Skeletal muscle satellite cell (primary cell): ENCODE results near the gene GAP43.
A peak's percentile ranks its signal among the peaks of the same experiment; 100 is the strongest.
"Not testable (repeated sequence)": the region's sequence is repeated elsewhere in the genome, so short reads cannot be mapped to it uniquely, and the experiment has no call there.

ENCODE experiments used
- H3K27me3 ChIP-seq: 2 replicates; pipeline ENCODE4 v1.7.0; 2013; ENCODE audit warnings: low read length; ENCODE audit not compliant: control insufficient read depth, insufficient read depth
- H3K36me3 ChIP-seq: 2 replicates; pipeline ENCODE4 v1.7.0; 2013; ENCODE audit warnings: mild to moderate bottlenecking, control low read depth, low read length; ENCODE audit not compliant: insufficient read depth
- H3K4me1 ChIP-seq: 2 replicates; pipeline ENCODE4 v1.7.0; 2013; ENCODE audit warnings: low read length; ENCODE audit not compliant: control insufficient read depth, insufficient read depth
- H3K4me2 ChIP-seq: 2 replicates; pipeline ENCODE4 v1.7.0; 2013; ENCODE audit warnings: mild to moderate bottlenecking, low read length
- H3K4me3 ChIP-seq: 2 replicates; pipeline ENCODE4 v1.7.0; 2013; ENCODE audit warnings: low read length
- H3K9ac ChIP-seq: 2 replicates; pipeline ENCODE4 v1.7.0; 2013; ENCODE audit warnings: mild to moderate bottlenecking, low read depth, low read length, moderate library complexity
- H3K9me3 ChIP-seq: replicated peaks from 2 replicates; pipeline ENCODE4 v1.7.0; 2013; ENCODE audit warnings: mild to moderate bottlenecking, control low read depth, low read length

GAP43 gene

GRCh38 chr3:115736341-115736740, 113.0 kb downstream of the GAP43 start:
- not testable (repeated sequence) for H3K9me3 ChIP-seq, H3K4me1 ChIP-seq, H3K9ac ChIP-seq, H3K4me2 ChIP-seq, H3K4me3 ChIP-seq, H3K36me3 ChIP-seq, H3K27me3 ChIP-seq

GRCh38 chr3:115741650-115742049, 118.3 kb downstream of the GAP43 start:
- Histone ChIP-seq H3K4me1 (no peaks in the 10 kb centered on the region), H3K9ac (no peak overlapping the region), H3K9me3 (peaks cover 4% of the 10 kb centered on the region), H3K27me3 (no peaks in the 10 kb centered on the region), H3K4me2 (no peak overlapping the region), H3K36me3 (no peaks in the 10 kb centered on the region), H3K4me3 (no peak overlapping the region)

- H3K9me3 ChIP-seq, H3K4me2 ChIP-seq, H3K9ac ChIP-seq, H3K4me3 ChIP-seq, H3K36me3 ChIP-seq, H3K27me3 ChIP-seq, H3K4me1 ChIP-seq: not testable (repeated sequence)
These were observed 121.2 kb downstream of the GAP43 start for GRCh38 chr3:115744516-115744915.

DNA sequence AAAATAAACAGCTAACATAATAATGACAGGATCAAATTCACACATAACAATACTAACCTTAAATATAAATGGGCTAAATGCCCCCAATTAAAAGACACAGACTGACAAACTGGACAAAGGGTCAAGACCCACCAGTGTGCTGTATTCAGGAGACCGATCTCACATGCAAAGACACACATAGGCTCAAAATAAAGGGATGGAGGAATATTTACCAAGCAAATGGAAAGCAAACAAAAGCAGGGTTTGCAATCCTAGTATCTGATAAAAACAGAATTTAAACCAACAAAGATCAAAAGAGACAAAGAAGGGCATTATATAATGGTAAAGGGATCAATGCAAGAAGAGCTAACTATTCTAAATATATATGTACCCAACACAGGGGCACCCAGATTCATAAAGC, 129.7 kb downstream of the GAP43 start:
- not testable (repeated sequence) for H3K4me1 ChIP-seq, H3K4me3 ChIP-seq, H3K27me3 ChIP-seq, H3K36me3 ChIP-seq, H3K4me2 ChIP-seq, H3K9ac ChIP-seq, H3K9me3 ChIP-seq

GRCh38 chr3:115758076-115758763, 134.9 kb downstream of the GAP43 start:
- Histone ChIP-seq H3K9me3 (no peaks in the 10 kb centered on the region), H3K36me3 (no peaks in the 10 kb centered on the region), H3K4me2 (no peak overlapping the region), H3K4me1 (no peaks in the 10 kb centered on the region), H3K9ac (no peak overlapping the region), H3K27me3 (peaks cover 5% of the 10 kb centered on the region), H3K4me3 (no peak overlapping the region)

GRCh38 chr3:115760716-115761115, 137.4 kb downstream of the GAP43 start:
- no peaks in the 10 kb centered on the region for H3K4me1 ChIP-seq

GRCh38 chr3:115761927-115762305, 138.6 kb downstream of the GAP43 start:
- peaks cover 6% of the 10 kb centered on the region for H3K4me1 ChIP-seq
- H3K9ac ChIP-seq = no peak overlapping the region
- H3K27me3 ChIP-seq = peaks cover 5% of the 10 kb centered on the region

More at GRCh38 chr3:115760716-115761115, 137.4 kb downstream of the GAP43 start:
- H3K4me3 ChIP-seq = no peak overlapping the region
- H3K4me2 ChIP-seq = no peak overlapping the region
- H3K9me3 ChIP-seq = no peaks in the 10 kb centered on the region
- no peaks in the 10 kb centered on the region for H3K36me3 ChIP-seq
- H3K27me3 ChIP-seq = peaks cover 5% of the 10 kb centered on the region
- no peak overlapping the region for H3K9ac ChIP-seq

DNA sequence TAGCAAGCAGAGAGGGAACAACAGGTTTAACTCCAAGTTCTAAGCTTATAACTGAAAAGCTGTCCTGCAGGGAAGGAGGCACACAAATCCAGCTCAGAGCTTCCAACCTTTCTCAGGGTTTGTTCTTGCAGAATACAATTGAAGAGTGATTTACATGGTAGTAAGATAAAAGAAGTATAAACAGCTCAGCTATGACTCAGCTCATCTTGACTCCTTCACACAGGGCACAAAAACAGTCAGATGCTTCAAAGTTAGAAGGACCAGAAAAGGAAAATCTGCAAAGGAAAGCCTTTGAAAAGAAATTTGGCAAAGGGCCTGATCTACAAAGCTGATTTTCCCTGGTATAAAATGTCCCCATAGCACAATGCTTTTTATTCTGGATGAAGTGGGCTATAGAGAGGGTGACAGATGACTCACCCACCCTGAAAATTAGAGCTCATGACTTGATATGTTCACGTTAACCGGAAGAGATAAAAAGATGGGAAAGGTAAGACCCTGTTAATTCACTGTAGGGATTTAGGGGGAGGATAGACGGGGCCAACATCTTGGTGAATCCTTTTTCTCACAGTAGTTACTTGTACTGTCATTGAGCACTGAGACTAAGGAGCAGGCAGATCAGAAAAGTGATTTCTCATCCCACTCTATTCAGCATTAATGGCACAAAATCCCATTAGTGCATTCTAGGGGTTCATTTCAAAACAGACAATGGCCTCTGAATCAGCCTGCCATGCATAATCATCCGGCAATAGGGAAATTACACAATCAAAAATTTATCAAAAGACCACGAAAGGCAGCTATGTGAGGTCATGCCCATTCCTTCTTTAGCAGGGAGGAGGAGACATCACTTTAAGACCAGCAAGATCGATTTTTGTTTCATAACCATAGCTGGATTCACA, 143.5 kb downstream of the GAP43 start:
- Histone ChIP-seq H3K27me3 (no peaks in the 10 kb centered on the region), H3K9ac (no peak overlapping the region), H3K9me3 (no peaks in the 10 kb centered on the region), H3K4me2 (peak overlapping the region; percentile 2), H3K36me3 (no peaks in the 10 kb centered on the region), H3K4me1 (peaks cover 11% of the 10 kb centered on the region), H3K4me3 (no peak overlapping the region)

More at GRCh38 chr3:115761927-115762305, 138.6 kb downstream of the GAP43 start:
- Histone ChIP-seq H3K36me3 (no peaks in the 10 kb centered on the region), H3K9me3 (no peaks in the 10 kb centered on the region), H3K4me2 (no peak overlapping the region), H3K4me3 (no peak overlapping the region)

GRCh38 chr3:115768661-115769060, 145.4 kb downstream of the GAP43 start:
- no peak overlapping the region for H3K4me3 ChIP-seq
- peaks cover 11% of the 10 kb centered on the region for H3K4me1 ChIP-seq
- no peaks in the 10 kb centered on the region for H3K9me3 ChIP-seq

More at GRCh38 chr3:115768661-115769060, 145.4 kb downstream of the GAP43 start:
- Histone ChIP-seq H3K27me3 (no peaks in the 10 kb centered on the region), H3K36me3 (no peaks in the 10 kb centered on the region), H3K9ac (no peak overlapping the region), H3K4me2 (no peak overlapping the region)
